ENCODE results near the gene CAMSAP1.
"Not testable (repeated sequence)": the region's sequence is repeated elsewhere in the genome, so short reads cannot be mapped to it uniquely, and the experiment has no call there.

CAMSAP1 gene

GRCh38 chr9:135920973-135921585, 13.7 kb upstream of the CAMSAP1 start:
- DNase-seq: no peak

DNA sequence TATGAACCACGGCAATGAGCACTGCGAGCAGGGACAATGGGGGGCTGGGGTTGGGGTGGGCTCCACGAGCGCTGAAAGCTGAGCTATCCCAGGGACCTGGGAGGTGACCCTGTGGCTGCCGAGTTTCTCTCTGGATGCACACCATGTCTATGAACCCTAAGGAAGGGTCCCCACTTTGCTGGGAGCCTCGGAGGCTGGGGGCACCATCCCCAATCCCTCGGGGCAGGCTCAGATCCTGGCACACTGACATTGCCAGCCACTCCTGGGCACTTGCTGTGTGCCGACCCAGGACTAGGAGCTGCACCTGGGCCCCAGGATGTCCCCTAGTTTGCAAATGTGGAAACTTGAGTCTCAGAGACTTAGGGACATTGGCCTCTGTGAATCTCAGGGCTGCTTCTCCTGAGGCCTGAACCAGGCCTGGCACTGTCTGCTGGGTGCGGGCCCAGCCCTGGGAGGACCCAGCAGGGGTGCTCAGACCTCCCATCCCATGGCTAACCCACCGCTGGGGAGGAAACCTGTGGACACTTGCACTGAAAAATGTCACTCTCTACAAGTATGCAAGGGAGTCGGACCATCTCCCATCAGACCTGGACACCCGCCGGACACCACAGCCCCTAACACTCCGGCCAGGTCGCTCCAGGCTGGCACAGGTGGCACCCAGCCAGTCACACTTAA, 13.0 kb upstream of the CAMSAP1 start:
- no peak for DNase-seq

GRCh38 chr9:135919318-135919890, 12.1 kb upstream of the CAMSAP1 start:
- no peak for DNase-seq

- DNase-seq: not testable (repeated sequence)
Observed at GRCh38 chr9:135916227-135916626, 8.9 kb upstream of the CAMSAP1 start.

- no peak for DNase-seq
Observed at GRCh38 chr9:135914921-135915320, 7.6 kb upstream of the CAMSAP1 start.

GRCh38 chr9:135911233-135911632, 3.9 kb upstream of the CAMSAP1 start:
- DNase-seq: not testable (repeated sequence)

DNA sequence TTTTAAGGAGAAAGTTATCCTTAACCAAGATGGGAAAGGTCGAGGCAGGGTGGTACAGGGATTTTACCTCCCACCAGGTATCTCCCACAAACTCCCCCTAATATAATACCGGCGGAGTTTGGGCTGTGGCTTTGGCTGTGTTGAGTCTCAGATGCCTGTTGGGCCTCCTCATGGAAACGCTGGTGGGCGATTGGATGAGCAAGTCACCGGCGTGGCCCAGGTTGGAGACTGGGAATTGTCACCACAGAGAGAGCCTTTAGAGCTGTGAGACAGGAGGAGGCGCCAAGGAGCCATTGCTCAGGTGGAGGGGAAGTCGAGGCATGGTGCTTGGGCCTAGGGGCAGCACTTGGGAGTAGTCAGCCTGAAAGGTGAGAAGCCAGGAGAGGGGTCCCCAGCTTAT, 3.4 kb upstream of the CAMSAP1 start:
- no peak for DNase-seq

GRCh38 chr9:135910216-135910615, 2.9 kb upstream of the CAMSAP1 start:
- no peak for DNase-seq

DNA sequence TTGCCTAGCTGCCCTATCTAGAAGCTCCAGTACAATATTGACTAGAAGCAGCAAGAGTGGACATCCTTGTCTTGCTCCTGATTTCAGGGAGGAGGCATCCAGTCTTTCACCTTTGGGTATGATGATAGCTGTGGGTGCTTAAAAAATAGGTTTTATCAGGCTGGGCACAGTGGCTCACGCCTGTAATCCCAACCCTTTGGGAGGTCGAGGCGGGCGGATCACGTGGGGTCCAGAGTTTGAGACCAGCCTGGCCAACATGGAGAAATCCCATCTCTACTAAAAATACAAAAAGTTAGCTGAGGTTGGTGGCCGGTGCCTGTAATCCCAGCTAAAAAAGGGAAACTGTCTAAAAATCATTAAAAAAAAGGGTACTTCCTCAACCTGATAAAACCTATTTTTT, 2.0 kb upstream of the CAMSAP1 start:
- DNase-seq: no peak

DNA sequence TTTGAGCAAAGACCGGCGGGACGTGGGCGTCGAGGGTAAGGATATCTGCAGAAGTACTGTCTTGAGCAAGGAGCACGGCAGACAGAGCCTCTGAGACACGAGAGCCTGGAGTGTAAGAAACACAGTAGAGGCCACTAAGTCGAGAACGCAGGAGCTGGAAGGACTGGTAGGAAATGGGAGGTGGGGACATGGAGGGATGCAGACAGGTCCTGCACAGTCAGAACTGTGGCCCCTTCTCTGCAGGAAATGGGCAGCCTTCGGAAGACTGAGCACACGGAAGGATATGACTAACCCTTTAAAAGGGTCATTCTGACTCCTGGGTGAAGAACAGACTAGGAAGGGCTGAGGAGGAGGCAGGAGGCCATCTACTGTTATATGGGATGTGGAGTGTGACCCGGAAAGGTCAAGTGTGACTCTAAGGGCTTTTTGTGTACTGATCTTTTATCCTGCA, 1.4 kb upstream of the CAMSAP1 start:
- no peak for DNase-seq

- peak; percentile 76 for DNase-seq
Observed at GRCh38 chr9:135908093-135908753, 877 bp upstream of the CAMSAP1 start.

- DNase-seq: no peak
Observed at GRCh38 chr9:135907006-135907430, 328 bp downstream of the CAMSAP1 start.

- peak; percentile 70 for DNase-seq
Observed at GRCh38 chr9:135906291-135907005, 898 bp downstream of the CAMSAP1 start.

DNA sequence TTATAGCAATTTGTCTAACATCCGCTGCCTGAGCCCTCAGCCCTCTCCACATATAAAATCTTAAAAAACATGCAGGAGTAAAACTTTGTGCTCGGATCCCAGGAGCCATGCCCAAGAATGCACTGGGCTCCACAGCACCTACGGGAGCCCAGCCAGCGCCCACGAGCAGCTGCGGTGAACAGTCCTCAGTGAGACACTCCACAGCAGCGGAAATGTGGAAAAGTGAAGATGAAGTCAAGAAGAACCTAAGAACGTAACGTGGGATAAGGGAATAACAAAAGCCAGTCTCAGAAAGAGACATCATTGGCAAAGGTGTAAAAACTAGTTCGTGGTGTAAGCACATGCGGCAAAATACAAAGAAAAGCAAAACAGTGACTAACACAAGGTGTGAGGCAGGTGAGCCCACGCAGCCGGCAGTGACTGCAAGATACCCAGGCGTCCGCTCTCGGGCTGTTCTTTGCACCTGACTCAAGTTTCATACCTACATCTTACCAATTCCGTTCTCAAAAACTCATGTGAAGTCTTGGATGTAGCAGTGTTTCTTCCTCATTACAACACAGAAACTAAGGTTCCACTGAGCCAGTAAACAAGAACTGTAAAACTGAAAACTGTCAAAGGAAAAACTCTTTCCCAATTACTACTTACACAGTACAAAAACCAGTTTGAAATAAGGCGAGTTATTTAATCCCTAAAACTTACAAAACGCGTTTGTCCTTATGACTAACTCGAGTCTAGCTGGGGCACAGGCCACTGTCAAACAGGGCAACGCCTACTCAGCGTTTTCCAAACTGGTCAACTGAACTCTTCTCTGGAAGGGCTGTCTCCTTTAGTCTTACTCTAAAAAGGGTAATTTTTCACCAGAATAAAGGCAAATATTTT, 1.7 kb downstream of the CAMSAP1 start:
- no peak for DNase-seq

- DNase-seq: no peak
Observed at GRCh38 chr9:135903786-135904520, 3.4 kb downstream of the CAMSAP1 start.

GRCh38 chr9:135903358-135903656, 4.0 kb downstream of the CAMSAP1 start:
- no peak for DNase-seq

- DNase-seq: no peak
Observed at GRCh38 chr9:135902655-135903357, 4.5 kb downstream of the CAMSAP1 start.

DNA sequence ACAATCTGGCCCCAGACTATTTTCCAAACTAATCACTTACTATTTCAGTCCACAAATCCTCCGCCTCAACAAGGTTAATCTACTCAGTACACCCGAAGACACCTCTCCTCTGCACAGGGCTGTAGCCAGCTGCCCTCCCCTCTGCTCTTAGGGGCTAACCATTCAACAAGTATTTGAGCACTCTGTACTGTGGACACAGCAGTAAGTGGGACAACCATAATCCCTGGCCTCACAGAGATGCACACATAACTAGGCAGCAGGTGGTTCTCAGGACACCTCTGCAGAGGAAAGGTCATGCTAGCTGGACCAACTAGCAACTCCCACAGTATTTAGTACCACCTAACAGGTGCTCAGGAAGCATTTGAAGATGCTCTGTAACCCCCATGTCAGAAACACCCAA, 5.5 kb downstream of the CAMSAP1 start:
- no peak for DNase-seq

DNA sequence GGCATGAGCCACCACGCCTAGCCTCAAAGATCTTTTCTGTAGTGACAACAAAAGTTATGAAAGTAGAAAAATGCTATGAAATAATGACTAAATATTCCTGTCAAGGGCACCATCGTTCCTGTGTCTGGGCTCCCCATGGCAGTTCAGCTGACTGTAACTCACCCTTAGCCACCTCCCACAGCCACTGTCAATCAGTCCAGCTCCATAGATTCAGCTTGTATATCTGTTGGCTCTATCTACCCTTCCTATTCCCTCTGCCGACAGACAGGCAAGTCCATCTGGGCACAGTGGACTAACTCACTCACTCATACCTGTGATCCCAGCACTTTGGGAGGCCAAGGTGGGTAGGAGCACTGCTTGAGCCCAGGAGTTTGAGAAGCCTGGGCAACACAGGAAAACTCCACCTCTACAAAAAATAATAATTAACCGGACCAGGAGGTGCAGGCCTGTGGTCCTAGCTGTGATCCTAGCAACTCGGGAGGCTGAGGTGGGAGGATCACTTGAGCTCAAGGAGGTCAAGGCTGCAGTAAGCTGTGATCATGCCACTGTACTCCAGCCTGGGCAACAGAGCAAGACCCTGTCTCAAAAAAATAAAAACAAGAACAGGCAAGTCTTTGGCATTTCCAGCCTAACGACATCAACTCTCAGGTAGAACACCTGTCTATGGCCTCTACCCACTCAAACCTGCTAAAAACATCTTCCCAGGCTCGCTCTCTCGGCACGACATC, 6.2 kb downstream of the CAMSAP1 start:
- DNase-seq: no peak

All from right kidney (tissue), 1 donor.